GM19099 (cell line): ENCODE measurements around the gene DDX21.

ENCODE experiments used
- POLR2A ChIP-seq: IDR thresholded peaks from 3 replicates; pipeline ENCODE4 v1.6.1; 2011; ENCODE audit warnings: low read depth; ENCODE audit not compliant: insufficient read length; ENCODE audit errors: extremely low read depth

DDX21 gene

GRCh38 chr10:69033256-69033655, 77.3 kb downstream of the DDX21 start:
- TF ChIP-seq POLR2A, result no peak
